Measurements from ENCODE around the gene PLCE1.

PLCE1 gene

GRCh38 chr10:94023906-94024305, 30.2 kb downstream of the PLCE1 start:
- DNase-seq = no peak

GRCh38 chr10:94024407-94024806, 30.7 kb downstream of the PLCE1 start:
- DNase-seq = no peak

GRCh38 chr10:94025806-94026205, 32.1 kb downstream of the PLCE1 start:
- no peak for DNase-seq

GRCh38 chr10:94027197-94027596, 33.5 kb downstream of the PLCE1 start:
- no peak for DNase-seq

GRCh38 chr10:94029955-94030354, 36.2 kb downstream of the PLCE1 start:
- no peak for DNase-seq

GRCh38 chr10:94035982-94036765, 42.4 kb downstream of the PLCE1 start:
- peak; percentile 30 for DNase-seq

- DNase-seq = no peak
Measured at GRCh38 chr10:94036766-94037033, 43.0 kb downstream of the PLCE1 start.

- no peak for DNase-seq
Measured at GRCh38 chr10:94037286-94037685, 43.6 kb downstream of the PLCE1 start.

- DNase-seq = no peak
Measured at GRCh38 chr10:94038024-94038423, 44.3 kb downstream of the PLCE1 start.

- DNase-seq = no peak
Measured at GRCh38 chr10:94041206-94041605, 47.5 kb downstream of the PLCE1 start.

- no peak for DNase-seq
Measured at GRCh38 chr10:94042001-94042833, 48.5 kb downstream of the PLCE1 start.

GRCh38 chr10:94042834-94043175, 49.1 kb downstream of the PLCE1 start:
- DNase-seq = no peak

Measured in right kidney (tissue), 1 donor.